Left forelimb (tissue), 1 donor: ENCODE measurements around the gene TTF2.
"Not testable (repeated sequence)": the region's sequence is repeated elsewhere in the genome, so short reads cannot be mapped to it uniquely, and the experiment has no call there.

Experiments
- DNase-seq: peaks from one replicate; pipeline ENCODE4 v3.0.0-alpha.2; 2018; ENCODE audit warnings: low spot score

TTF2 gene

GRCh38 chr1:117093870-117094621 is 33.9 kb downstream of the TTF2 start:
- no peak for DNase-seq

GRCh38 chr1:117094841-117095604 is 34.9 kb downstream of the TTF2 start:
- no peak for DNase-seq

- DNase-seq: no peak
These were observed 36.9 kb downstream of the TTF2 start for GRCh38 chr1:117096951-117097408.

GRCh38 chr1:117097443-117097842 is 37.3 kb downstream of the TTF2 start:
- no peak for DNase-seq

GRCh38 chr1:117098287-117098890 is 38.3 kb downstream of the TTF2 start:
- DNase-seq: no peak

- no peak for DNase-seq
These were observed 41.2 kb downstream of the TTF2 start for GRCh38 chr1:117101334-117101733.

- not testable (repeated sequence) for DNase-seq
These were observed 41.7 kb downstream of the TTF2 start for GRCh38 chr1:117101858-117102257.

GRCh38 chr1:117104986-117105385 is 44.9 kb downstream of the TTF2 start:
- DNase-seq: no peak

- no peak for DNase-seq
These were observed 45.6 kb downstream of the TTF2 start for GRCh38 chr1:117105722-117106121.

GRCh38 chr1:117106478-117106877 is 46.4 kb downstream of the TTF2 start:
- DNase-seq: no peak

GRCh38 chr1:117107364-117107763 is 47.2 kb downstream of the TTF2 start:
- no peak for DNase-seq

GRCh38 chr1:117110774-117111173 is 50.6 kb downstream of the TTF2 start:
- DNase-seq: no peak

GRCh38 chr1:117112047-117112717 is 52.1 kb downstream of the TTF2 start:
- no peak for DNase-seq

GRCh38 chr1:117113199-117113598 is 53.1 kb downstream of the TTF2 start:
- no peak for DNase-seq

- no peak for DNase-seq
These were observed 54.8 kb downstream of the TTF2 start for GRCh38 chr1:117114877-117115276.

GRCh38 chr1:117116090-117116783 is 56.1 kb downstream of the TTF2 start:
- no peak for DNase-seq

GRCh38 chr1:117116784-117117130 is 56.6 kb downstream of the TTF2 start:
- DNase-seq: no peak

- DNase-seq: no peak
These were observed 57.6 kb downstream of the TTF2 start for GRCh38 chr1:117117697-117118096.

- DNase-seq: no peak
These were observed 58.0 kb downstream of the TTF2 start for GRCh38 chr1:117118137-117118536.

- not testable (repeated sequence) for DNase-seq
These were observed 59.0 kb downstream of the TTF2 start for GRCh38 chr1:117119144-117119543.

- no peak for DNase-seq
These were observed 60.9 kb downstream of the TTF2 start for GRCh38 chr1:117120774-117121588.
